Adipocyte (in vitro differentiated cells): Measurements from ENCODE around the gene KAT6B.

ENCODE experiments used
- DNase-seq: peaks from one replicate; pipeline ENCODE4 v3.0.0-alpha.2; 2015; ENCODE audit warnings: low read depth
- H3K27me3 ChIP-seq: replicated peaks from 2 replicates; pipeline ENCODE4 v1.7.0; 2013; ENCODE audit warnings: mild to moderate bottlenecking, low read length, moderate library complexity; ENCODE audit not compliant: control insufficient read depth, insufficient read depth
- H3K36me3 ChIP-seq: 2 replicates; pipeline ENCODE4 v1.7.0; 2013; ENCODE audit warnings: low read length, mild to moderate bottlenecking, moderate library complexity; ENCODE audit not compliant: control insufficient read depth, insufficient read depth, severe bottlenecking
- H3K4me1 ChIP-seq: 2 replicates; pipeline ENCODE4 v1.7.0; 2013; ENCODE audit warnings: mild to moderate bottlenecking, low read length, moderate library complexity; ENCODE audit not compliant: control insufficient read depth, insufficient read depth
- H3K4me3 ChIP-seq: 2 replicates; pipeline ENCODE4 v1.7.0; 2013; ENCODE audit warnings: mild to moderate bottlenecking, low read length, moderate library complexity
- H3K9ac ChIP-seq: 2 replicates; pipeline ENCODE4 v1.7.0; 2013; ENCODE audit warnings: mild to moderate bottlenecking, low read length, moderate library complexity
- H3K9me3 ChIP-seq: 2 replicates; pipeline ENCODE4 v1.7.0; 2013; ENCODE audit warnings: mild to moderate bottlenecking, low read length, moderate library complexity; ENCODE audit not compliant: control insufficient read depth

KAT6B gene

GRCh38 chr10:75066271-75066670, 239.9 kb downstream of the KAT6B start:
- Histone ChIP-seq H3K27me3 (peaks cover 4% of the 10 kb centered on the region), H3K4me3 (no peak overlapping the region), H3K9ac (no peak overlapping the region), H3K4me1 (peaks cover 11% of the 10 kb centered on the region), H3K36me3 (no peaks in the 10 kb centered on the region), H3K9me3 (no peaks in the 10 kb centered on the region)
- no peak for DNase-seq

GRCh38 chr10:75067272-75067671, 240.9 kb downstream of the KAT6B start:
- H3K4me1 ChIP-seq, result peaks cover 6% of the 10 kb centered on the region
- no peak for DNase-seq
- H3K27me3 ChIP-seq, result peaks cover 5% of the 10 kb centered on the region
- H3K9me3 ChIP-seq, result no peaks in the 10 kb centered on the region
- H3K36me3 ChIP-seq, result no peaks in the 10 kb centered on the region
- no peak overlapping the region for H3K9ac ChIP-seq
- no peak overlapping the region for H3K4me3 ChIP-seq

- no peak overlapping the region for H3K9ac ChIP-seq
- no peaks in the 10 kb centered on the region for H3K4me1 ChIP-seq
- peaks cover 5% of the 10 kb centered on the region for H3K27me3 ChIP-seq
- H3K4me3 ChIP-seq, result no peak overlapping the region
- no peaks in the 10 kb centered on the region for H3K9me3 ChIP-seq
- no peak for DNase-seq
- no peaks in the 10 kb centered on the region for H3K36me3 ChIP-seq
Observed at GRCh38 chr10:75068523-75068922, 242.1 kb downstream of the KAT6B start.

GRCh38 chr10:75070476-75070875, 244.1 kb downstream of the KAT6B start:
- peaks cover 5% of the 10 kb centered on the region for H3K27me3 ChIP-seq
- no peaks in the 10 kb centered on the region for H3K36me3 ChIP-seq
- no peaks in the 10 kb centered on the region for H3K4me1 ChIP-seq
- H3K9me3 ChIP-seq, result no peaks in the 10 kb centered on the region
- H3K4me3 ChIP-seq, result no peak overlapping the region
- H3K9ac ChIP-seq, result no peak overlapping the region
- DNase-seq, result no peak

GRCh38 chr10:75070961-75071428, 244.6 kb downstream of the KAT6B start:
- Histone ChIP-seq H3K4me1 (no peaks in the 10 kb centered on the region), H3K9ac (no peak overlapping the region), H3K4me3 (no peak overlapping the region), H3K27me3 (peaks cover 5% of the 10 kb centered on the region), H3K9me3 (no peaks in the 10 kb centered on the region), H3K36me3 (no peaks in the 10 kb centered on the region)
- DNase-seq, result peak; percentile 45

- Histone ChIP-seq H3K9ac (no peak overlapping the region), H3K9me3 (no peaks in the 10 kb centered on the region), H3K4me3 (no peak overlapping the region), H3K36me3 (no peaks in the 10 kb centered on the region), H3K27me3 (peaks cover 5% of the 10 kb centered on the region), H3K4me1 (no peaks in the 10 kb centered on the region)
- no peak for DNase-seq
Observed at GRCh38 chr10:75071756-75072155, 245.4 kb downstream of the KAT6B start.

- Histone ChIP-seq H3K9me3 (no peaks in the 10 kb centered on the region), H3K4me3 (no peak overlapping the region), H3K9ac (no peak overlapping the region), H3K27me3 (peaks cover 5% of the 10 kb centered on the region), H3K4me1 (no peaks in the 10 kb centered on the region), H3K36me3 (no peaks in the 10 kb centered on the region)
- DNase-seq, result no peak
Observed at GRCh38 chr10:75072727-75073126, 246.3 kb downstream of the KAT6B start.

GRCh38 chr10:75073442-75073841, 247.0 kb downstream of the KAT6B start:
- Histone ChIP-seq H3K36me3 (no peaks in the 10 kb centered on the region), H3K9me3 (no peaks in the 10 kb centered on the region), H3K9ac (no peak overlapping the region), H3K27me3 (peaks cover 5% of the 10 kb centered on the region), H3K4me1 (no peaks in the 10 kb centered on the region), H3K4me3 (no peak overlapping the region)
- no peak for DNase-seq

GRCh38 chr10:75074711-75075445, 248.5 kb downstream of the KAT6B start:
- Histone ChIP-seq H3K9me3 (no peaks in the 10 kb centered on the region), H3K27me3 (peaks cover 5% of the 10 kb centered on the region), H3K36me3 (no peaks in the 10 kb centered on the region), H3K4me1 (no peaks in the 10 kb centered on the region), H3K4me3 (no peak overlapping the region), H3K9ac (no peak overlapping the region)
- DNase-seq, result no peak

GRCh38 chr10:75076348-75076747, 249.9 kb downstream of the KAT6B start:
- no peaks in the 10 kb centered on the region for H3K4me1 ChIP-seq

GRCh38 chr10:75079436-75080083, 253.2 kb downstream of the KAT6B start:
- no peak for DNase-seq

More at GRCh38 chr10:75076348-75076747, 249.9 kb downstream of the KAT6B start:
- DNase-seq, result no peak
- peaks cover 4% of the 10 kb centered on the region for H3K9me3 ChIP-seq
- no peak overlapping the region for H3K9ac ChIP-seq
- no peak overlapping the region for H3K4me3 ChIP-seq
- no peaks in the 10 kb centered on the region for H3K36me3 ChIP-seq
- H3K27me3 ChIP-seq, result peaks cover under 1% of the 10 kb centered on the region

More at GRCh38 chr10:75079436-75080083, 253.2 kb downstream of the KAT6B start:
- no peak overlapping the region for H3K4me3 ChIP-seq
- peaks cover 5% of the 10 kb centered on the region for H3K27me3 ChIP-seq
- no peaks in the 10 kb centered on the region for H3K36me3 ChIP-seq
- no peak overlapping the region for H3K9ac ChIP-seq
- H3K9me3 ChIP-seq, result peaks cover 11% of the 10 kb centered on the region
- H3K4me1 ChIP-seq, result no peaks in the 10 kb centered on the region
